ENCODE data around the gene GMPS.
"Not testable (repeated sequence)": the region's sequence is repeated elsewhere in the genome, so short reads cannot be mapped to it uniquely, and the experiment has no call there.

GMPS gene

DNA sequence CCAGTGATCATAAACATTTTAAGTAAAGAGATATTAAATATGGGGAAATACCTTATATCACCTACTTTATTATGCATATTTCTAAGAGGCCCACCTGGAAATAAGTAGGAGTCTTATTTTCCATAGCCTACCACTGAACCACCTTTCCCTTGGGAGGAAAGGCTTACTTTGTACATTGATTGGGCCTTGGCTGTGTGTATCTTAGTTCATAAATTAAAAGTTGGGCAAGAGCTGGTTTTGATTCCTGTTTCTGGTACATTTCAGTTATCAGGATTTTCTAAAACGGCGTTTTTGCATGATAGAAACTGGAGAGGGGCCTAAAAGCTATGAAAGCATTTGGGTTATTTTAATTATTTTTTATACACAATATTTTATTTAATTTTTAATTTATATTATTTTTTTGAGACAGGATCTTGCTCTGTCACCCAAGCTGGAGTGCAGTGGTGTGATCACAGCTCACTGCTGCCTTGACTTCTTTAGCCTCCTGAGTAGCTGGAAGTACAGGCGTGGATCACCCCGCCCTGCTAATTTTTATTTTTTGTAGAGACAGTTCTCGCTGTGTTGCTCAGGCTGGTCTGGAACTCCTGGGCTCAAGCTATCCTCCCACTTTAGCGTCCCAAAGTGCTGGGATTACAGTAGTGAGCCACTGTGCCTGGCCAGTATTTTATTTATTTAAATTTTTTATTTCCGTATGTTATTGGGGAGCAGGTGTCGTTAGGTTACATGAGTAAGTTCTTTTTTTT, 2.6 kb downstream of the GMPS start:
- DNase-seq: no peak

DNA sequence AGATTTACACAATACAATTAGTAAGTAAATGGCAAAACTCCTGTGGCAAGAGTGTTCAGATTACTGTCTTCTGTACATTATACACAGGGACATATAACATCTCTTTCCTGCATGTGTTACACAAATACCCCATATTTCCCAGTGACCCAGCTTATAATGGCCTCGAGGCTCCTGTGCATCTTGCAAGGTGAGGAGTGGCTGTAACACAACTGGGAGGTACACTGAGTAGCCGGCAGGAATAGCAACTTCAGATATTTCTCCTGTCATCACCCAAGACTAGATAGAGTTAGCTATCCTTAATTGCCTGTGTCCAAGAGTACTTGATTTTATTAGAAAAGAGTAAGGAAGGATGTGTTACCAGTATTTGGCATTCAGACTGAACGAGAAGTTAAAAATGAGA, 5.6 kb downstream of the GMPS start:
- no peak for DNase-seq

DNA sequence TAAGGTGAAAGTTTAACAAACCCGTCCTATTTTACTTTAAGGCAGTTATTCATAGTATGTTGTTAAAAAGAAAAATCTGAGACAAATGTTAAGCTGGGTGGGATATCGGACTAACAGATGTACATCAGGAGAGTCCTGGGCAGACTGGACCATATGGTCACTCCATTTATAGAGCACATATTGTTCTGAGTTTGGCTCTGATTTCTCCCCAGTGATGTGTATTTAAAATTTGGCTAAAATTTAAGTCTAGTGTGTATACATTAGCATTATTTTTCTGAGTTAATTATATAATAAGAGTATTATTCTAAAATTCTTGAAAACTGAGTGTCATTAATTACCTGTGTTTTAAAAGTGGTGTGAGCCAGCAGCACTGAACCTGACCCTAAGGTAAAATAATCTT, 6.1 kb downstream of the GMPS start:
- no peak for DNase-seq

DNA sequence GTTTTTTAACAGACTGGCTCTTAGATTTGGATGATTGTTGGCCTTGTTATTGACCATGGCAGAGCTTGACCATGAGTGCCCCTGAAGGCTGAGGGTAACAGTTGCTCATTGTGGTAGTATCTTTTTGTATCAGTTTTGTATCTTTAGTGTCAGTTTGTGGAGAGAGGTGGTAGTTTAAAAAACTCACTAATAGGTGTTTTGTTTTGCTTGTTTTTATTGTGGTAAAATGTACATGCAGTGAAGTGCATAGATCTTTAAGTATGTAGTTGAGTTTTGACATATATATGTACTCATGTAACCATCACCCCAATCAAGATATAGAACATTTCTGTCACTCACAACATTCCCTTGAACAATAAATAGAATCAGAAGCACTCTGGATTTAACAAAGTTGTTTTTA, 9.8 kb downstream of the GMPS start:
- DNase-seq: no peak

DNA sequence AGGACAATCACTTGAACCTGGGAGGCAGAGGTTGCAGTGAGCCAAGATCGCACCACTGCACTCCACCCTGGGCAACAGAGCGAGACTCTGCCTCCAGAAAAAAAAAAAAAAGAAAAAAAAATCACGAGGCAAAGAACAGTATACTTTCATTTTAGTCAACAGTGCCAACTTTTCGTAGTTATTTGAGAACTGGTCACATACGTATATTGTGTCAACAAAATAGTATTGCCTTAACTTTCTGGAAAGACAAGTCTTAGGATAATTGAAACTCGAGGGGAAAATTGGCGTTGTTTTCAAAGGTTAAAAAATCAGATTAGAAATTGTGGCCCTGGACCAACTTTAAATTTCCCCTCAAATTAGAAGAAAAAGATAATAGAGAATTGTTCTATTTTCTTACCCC, 13.8 kb downstream of the GMPS start:
- DNase-seq: no peak

DNA sequence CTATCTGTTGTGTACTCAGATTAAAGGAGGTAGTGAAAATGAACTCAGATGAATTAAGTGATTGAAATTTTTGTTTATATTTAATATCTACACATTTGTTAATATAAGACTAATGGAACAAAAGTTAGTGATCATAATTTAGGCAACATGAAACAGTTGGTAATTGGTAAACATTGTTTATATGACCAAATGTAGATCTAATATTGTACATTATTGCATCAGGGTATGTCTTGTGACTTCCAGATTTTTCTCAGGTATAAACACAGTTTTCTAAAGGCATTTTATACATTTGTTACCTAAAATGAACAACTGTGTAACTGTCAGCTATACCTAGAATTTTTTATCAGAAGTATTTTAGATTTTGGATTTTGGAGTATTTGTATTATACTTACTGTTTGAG, 14.8 kb downstream of the GMPS start:
- no peak for DNase-seq

DNA sequence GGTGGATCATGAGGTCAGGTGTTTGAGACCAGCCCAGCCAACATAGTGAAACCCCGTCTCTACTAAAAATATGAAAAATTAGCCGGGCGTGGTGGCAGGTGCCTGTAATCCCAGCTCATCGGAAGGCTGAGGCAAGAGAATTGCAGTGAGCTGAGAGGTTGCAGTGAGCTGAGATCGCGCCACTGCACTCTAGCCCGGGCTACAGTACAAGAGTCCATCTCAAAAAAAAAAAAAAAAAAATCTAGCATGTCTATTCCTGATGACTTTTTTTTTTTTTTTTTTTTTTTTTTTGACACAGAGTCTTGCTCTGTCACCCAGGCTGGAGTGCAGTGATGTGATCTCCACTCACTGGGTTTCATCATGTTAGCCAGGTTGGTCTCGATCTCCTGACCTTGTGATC, 15.9 kb downstream of the GMPS start:
- DNase-seq: not testable (repeated sequence)

DNA sequence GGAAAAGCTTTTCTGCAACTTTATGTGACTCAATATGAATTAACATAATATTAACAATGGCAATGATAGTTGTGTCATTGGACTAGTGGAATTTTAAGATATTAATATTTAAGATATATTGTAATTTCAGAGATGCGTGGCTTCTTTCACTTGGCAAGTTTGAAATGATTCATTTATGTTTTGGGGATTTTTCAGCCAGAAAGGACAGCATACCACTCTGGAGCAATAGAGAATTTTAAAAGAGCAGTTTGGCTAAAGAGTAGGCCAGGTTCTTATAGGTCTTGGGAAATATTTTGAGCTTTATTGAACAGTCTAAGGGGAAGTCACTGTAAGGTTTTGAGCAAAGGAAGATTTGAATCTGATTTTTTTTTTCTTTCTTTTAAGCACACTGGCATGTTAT, 16.5 kb downstream of the GMPS start:
- no peak for DNase-seq

DNA sequence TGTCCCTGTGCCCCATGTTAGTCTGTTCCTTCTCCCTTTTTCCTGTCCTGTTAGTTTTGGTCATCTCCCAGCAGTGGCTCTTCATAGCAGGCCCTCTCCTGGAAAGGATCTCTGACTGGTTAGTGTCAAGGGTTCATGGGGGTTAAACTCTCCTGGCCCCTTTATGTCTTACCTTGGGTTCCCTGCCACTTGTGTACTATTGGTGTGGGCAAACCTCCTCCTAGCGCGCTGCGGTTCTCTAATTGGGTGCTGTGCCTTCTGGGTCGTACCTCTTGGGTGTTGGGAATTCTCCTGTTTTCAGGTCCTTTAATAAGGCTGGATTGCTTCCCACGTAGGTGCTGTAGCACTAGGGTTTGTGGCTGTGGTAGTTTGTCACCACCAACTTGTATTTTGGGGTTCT, 18.8 kb downstream of the GMPS start:
- no peak for DNase-seq

DNA sequence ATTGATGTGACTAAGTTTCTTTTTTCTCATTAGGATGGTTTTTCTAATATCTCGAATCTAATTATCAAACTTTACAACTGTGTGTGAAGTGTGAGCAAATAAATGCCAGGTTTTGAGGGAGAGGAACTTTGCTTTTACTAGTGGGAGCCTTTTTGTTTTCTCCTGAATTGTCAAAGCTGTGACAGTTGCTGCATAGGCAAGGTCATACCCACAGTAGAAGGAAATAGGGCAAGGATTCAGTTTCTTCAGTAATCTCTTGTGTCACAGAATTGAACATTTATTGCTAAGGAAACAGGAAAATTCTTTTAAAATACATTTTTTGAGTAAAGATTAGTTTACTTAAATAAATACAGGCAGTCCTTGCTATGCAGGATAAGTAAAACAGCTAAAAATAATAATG, 19.5 kb downstream of the GMPS start:
- DNase-seq: no peak

DNA sequence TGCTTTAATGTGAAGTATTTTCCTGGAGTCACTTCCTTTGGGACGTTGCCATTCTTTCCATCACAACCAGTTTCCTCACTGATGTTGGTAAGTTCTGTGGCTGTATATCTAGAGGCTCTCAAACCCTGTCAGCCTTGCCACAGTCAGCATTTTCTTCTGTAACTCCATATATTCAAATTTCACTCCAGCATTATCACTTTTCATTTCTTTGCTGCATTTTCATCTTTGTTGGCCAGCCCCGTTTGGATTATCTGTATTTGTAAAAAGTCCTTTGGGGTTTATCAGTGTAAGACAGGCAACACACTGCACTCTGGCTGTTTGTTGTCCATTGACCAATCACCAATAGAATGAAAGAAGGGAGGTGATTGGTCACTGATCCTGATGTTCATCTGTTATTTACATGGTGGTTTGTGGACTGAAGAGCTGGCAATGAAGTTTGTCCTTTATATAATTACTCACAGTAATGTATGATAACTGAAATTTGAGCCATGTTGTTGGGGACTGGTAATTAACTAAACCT, 20.3 kb downstream of the GMPS start:
- no peak for DNase-seq

DNA sequence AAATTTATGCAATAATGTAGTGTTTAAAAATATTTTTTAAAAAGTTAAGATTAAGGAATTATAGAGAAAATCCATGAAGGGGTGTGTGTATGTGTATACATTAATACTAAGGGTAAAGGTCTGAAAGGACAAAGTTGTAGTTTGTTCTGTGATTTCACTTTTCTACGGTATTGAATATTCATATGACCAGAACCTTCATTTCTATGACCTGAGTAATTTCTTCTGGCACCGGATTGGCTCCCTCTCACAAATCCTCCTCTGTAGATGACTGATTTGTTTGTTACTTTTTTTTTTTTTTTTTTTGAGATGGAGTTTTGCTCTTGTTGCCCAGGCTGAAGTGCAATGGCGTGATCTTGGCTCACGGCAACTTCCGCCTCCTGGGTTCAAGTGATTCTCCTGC, 20.9 kb downstream of the GMPS start:
- DNase-seq: no peak

DNA sequence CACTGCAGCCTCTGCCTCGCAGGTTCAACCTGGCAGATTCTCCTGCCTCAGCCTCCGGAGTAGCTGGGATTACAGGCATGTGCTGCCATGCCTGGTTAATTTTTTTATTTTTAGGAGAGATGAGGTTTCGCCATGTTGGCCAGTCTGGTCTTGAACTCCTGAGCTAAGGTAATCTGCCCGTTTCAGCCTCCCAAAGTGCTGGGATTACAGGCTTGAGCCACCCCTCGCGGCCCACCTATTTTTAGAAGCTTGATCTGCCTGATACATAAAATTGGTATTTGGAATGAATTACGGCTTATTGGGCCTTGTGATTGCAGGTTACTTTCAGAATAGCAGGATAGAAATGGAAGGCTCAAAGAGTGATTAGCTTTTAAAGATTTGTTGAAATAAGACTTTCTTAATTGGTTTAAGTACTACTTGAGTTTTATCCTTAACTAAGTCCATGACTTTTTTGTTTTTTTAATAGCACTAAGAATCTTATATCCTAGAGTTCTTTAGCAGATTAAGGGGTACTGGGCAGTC, 25.0 kb downstream of the GMPS start:
- no peak for DNase-seq

DNA sequence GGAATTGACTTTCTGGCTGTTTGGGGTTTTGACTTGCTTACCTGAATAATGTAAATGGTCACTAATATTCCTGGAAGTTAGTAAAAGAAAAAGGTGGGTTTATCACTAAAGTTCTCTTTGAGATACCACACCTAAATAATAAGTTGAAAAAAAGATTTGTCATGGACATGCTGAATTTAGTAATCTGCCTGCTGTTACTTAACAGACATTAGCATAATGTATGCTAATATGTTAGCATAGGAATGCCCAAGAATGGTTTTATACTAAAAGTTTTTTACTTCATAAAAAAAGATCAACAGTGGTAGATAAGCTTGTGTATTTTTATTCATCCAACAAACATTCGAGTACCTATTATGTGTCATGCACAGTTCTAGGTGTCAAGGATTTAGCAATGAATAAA, 36.5 kb downstream of the GMPS start:
- DNase-seq: no peak

DNA sequence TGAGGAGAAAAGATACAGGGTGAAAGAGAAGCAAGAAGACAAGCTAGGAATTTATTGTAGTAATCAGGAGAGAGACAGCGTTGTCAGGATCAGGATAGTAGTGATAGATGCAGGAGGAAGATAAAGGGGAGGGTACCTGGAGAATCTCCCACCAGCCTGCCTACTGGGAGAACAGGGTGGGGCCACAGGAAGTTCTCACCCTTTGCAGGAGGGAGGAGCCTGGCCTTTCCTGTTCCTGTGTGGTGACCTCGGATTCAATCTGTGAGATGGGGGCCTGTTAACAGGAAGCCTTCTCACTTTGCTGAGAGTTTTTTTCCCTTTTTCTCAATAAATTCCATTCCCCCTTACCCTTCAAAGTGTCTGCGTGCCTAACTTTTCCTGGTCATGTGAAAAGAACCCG, 37.6 kb downstream of the GMPS start:
- DNase-seq: no peak

DNA sequence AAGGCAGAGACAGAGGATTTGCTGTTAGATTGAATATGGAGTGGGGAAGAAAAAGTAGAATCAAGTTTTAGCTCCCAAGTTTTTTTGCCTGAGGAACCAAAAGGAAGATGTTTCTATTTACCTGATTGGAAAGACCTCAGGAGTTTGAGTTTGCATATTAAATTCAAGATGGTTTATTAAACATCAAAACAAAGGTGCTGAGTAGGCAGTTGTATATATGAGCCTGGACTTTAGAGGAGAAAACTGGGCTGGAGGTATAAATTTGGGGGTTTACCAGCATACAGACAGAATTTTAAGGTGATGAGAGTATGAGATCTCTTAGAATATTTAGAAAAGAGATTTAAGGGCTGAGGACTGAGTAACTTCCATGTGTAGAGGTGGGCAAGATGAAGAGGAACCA, 38.2 kb downstream of the GMPS start:
- DNase-seq: no peak

DNA sequence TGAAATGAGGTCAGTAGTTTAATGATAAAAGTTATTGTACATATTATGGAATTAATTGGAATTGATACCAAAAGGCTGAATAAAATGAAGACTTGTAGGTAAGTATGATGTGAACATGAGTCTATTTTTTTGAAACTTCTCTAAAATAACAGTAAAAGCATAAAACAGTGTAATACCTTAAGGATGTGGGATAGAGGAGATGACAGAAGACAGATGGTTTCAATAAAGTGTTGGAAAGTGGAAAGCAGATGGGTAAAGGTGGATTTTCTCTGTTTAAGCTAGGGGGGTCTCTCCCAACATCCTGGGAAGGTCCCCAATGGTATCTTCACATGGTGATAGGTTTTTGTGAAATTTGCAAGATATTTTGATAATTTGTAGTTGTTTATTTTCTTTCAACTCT, 41.6 kb downstream of the GMPS start:
- no peak for DNase-seq

DNA sequence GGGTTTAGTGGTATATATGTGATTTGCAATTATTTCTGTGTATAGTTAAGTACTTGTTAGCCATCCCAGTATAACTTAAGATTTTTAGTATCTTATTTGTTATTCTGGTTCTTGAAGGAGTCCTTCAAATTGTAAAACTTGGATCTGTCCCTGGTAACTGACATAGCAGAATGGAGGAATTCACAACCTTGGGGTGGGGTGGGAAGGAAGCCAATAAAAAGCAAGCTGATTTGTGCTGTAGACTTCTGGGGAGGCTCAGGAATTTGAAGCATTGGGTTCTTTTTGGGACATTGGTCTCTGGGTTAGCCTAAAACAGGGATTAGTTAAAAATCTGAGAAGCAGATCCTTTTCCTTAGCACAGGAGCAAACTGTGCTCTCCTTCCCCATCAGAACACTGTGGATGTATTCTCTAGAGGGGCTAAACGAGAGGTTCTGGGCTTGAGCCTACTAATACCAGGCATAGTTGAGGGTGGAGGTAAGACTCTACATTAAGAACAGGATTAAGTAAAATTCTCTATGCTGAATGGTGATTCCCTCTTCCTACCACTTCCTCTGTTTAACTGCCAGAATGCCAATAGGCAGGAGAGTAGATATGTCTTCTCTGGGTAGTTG, 42.2 kb downstream of the GMPS start:
- DNase-seq: no peak

DNA sequence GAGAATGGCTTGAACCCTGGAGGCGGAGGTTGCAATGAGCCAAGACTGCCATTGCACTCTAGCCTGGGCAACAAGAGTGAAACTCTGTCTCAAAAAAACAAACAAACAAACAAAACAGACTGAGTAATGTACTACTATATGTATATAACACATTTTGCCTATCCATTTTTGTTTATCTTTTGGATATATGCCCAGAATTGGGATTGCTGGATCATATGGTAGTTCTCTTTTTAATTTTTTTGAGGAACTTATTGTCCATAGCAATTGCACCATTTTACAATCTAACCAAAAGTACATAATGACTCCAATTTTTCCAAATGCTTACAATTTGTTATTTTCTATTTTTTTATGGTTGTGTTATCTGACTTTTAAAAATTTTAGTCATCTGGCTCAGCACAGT, 47.3 kb downstream of the GMPS start:
- DNase-seq: no peak

DNA sequence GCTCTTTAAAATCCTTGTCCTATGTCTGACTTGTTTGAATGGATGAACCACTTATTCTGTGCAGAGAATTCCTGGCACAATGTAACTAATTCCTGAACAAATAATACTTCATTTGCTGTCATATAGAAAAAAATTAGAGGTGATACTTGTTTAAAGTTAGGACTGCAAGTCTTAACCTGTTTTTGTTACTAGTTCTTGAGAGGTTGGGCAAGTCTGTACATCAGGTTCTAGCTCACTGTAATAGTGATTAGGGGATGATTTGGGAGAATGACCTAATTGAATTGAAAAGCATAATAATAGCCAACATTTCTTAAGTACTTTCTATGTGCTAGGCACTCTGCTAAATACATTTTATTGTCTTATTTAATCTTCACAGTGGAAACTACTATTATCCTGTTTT, 49.3 kb downstream of the GMPS start:
- DNase-seq: no peak

DNA sequence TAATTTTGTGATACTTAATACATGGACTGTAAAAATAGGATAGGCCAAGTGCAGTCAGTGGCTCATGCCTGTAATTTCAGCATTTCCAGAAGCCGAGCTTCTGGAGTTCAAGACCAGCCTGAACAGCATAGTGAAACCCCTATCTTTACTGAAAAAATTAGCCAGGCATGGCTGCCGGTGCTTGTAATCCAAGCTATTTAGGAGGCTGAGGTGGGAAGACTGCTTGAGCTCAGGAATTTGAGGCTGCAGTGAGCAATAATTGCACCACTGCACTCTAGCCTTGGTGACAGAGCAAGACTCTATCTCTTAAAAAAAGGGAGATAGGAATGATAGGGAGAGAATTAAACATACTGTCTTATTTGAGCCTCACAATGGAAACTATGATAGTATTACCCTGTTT, 51.0 kb downstream of the GMPS start:
- no peak for DNase-seq

DNA sequence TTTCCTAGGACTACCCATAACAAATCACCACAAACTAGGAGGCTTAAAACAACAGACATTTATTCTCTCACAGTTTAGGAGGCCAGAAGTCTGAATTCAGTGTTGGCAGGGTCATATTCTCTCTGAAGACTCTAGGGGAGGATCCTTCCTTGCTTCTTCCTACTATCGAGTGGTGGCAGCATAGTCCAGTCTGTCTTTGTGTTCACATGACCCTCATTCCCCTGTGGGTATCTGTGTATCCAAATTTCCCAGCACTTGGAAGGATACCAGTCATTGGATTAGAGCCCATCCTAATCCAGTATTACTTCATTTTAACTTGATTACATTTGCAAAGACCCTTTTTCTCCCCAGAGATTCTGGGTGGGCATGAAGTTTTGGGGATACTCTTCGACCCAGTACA, 63.8 kb downstream of the GMPS start:
- no peak for DNase-seq

DNA sequence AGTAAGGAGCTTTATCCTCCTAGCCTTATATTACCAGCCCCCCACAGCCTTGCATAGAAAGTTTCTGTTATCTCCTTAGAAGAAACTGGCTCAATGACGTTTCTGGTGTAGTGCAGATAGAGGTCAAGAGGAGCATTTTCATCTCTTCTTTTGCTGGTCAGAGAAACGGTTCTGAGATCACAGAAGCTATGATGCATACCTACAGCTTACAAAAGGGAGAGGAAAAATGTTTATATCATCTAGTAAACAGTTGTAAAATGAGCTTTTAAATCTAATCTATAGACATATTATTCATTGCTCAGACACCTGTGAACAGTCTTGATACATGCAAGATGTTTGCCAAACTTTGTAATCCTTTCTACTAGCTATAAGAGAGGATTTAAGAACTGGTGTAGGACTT, 68.0 kb downstream of the GMPS start:
- DNase-seq: no peak

DNA sequence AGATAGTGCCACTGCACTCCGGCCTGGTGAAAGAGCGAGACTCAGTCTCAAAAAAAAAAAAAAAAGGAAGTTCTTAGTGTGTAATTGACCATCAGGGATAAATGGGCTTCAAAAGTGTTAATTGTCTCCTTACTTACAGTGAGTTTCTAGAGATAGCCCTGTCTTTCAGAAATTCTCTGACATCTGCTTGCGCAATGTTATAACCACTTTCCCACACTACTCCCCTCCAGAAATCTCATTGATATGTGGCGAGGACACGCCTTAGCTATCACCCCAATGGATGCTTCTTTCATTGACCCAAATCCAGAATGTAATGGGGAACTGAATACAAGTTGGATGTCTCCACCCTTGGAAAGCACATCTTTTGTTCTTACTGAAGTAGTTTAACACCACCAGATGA, 70.9 kb downstream of the GMPS start:
- no peak for DNase-seq

DNA sequence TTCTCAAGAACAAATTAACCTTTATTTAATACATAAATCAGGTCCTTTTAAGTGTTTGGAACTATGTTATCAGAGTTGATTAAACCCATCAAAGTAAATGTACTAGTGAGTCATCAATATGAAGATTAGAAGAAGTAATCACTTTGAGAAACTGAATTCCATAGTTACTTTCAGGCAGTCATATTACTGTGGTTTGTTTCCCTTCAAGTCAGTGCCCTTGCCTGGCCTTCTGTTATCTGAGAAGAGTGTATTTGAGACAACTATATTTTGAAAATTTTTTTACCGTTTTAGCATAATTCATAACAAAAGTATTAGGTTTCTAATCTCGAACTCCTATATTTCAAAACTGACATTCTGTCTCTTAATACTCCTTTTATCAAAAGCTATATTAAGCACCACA, 73.6 kb downstream of the GMPS start:
- no peak for DNase-seq
